OCI-LY1 (cell line): Measurements from ENCODE around the gene TTC23.

Experiments
- EZH2 ChIP-seq: fragments of 200-600 bp; sonication (generic), shearing (Covaris generic); IDR thresholded peaks from 2 replicates; pipeline ENCODE4 v1.8.0; 2017; ENCODE audit warnings: borderline replicate concordance, mixed run types, mild to moderate bottlenecking, antibody characterized with exemption, low read length, moderate library complexity, mixed read lengths
- TF ChIP-seq, protein P1 (sequence below): fragments of 200-600 bp; sonication (generic), shearing (Covaris generic); IDR thresholded peaks from 2 replicates; pipeline ENCODE4 v1.5.1; 2017; ENCODE audit warnings: mild to moderate bottlenecking, antibody characterized with exemption, low read length, moderate library complexity, mixed read lengths

GRCh38 chr15:99275061-99275460, 25.7 kb upstream of the TTC23 start:
- TF ChIP-seq, protein P1, sequence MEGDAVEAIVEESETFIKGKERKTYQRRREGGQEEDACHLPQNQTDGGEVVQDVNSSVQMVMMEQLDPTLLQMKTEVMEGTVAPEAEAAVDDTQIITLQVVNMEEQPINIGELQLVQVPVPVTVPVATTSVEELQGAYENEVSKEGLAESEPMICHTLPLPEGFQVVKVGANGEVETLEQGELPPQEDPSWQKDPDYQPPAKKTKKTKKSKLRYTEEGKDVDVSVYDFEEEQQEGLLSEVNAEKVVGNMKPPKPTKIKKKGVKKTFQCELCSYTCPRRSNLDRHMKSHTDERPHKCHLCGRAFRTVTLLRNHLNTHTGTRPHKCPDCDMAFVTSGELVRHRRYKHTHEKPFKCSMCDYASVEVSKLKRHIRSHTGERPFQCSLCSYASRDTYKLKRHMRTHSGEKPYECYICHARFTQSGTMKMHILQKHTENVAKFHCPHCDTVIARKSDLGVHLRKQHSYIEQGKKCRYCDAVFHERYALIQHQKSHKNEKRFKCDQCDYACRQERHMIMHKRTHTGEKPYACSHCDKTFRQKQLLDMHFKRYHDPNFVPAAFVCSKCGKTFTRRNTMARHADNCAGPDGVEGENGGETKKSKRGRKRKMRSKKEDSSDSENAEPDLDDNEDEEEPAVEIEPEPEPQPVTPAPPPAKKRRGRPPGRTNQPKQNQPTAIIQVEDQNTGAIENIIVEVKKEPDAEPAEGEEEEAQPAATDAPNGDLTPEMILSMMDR = no peak
- TF ChIP-seq EZH2 = no peak
